NK-92 (cell line): ENCODE results near the gene NELFB.

Experiments
- DNase-seq: peaks from one replicate; lab custom pipeline; 2025; ENCODE audit not compliant: unreplicated experiment; lab: John Stamatoyannopoulos, UW

Gene NELFB

DNA sequence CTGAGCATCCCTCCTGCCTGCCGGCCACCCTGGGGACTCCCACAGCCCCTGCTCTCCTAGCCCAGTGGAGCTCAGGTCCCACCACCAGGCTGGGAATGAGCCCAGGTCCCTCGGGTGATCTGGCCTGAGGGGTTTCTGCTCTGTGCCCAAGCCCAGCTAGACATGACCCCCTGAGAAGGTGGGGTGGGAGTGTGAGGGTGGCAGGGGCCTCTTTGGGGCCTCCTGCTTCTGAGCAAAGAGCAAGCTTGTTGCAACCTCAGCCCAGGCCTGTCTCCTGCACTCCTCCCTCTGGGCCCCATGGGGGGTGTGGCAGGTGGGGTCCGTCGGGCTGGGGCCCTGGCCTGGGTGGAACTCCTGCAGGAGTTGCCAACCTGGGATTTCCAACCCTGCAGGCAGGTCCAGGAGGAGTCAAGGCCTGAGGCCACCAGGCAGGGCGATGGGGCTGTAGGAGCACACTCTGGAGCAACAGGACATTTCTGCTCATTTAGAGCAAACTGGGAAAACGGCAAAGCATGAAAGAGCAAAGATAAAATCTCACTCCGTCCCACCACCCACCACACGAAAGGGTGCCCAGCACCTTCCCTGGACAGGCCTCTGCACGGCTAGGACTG is 58.3 kb downstream of the NELFB start:
- no peak for DNase-seq

DNA sequence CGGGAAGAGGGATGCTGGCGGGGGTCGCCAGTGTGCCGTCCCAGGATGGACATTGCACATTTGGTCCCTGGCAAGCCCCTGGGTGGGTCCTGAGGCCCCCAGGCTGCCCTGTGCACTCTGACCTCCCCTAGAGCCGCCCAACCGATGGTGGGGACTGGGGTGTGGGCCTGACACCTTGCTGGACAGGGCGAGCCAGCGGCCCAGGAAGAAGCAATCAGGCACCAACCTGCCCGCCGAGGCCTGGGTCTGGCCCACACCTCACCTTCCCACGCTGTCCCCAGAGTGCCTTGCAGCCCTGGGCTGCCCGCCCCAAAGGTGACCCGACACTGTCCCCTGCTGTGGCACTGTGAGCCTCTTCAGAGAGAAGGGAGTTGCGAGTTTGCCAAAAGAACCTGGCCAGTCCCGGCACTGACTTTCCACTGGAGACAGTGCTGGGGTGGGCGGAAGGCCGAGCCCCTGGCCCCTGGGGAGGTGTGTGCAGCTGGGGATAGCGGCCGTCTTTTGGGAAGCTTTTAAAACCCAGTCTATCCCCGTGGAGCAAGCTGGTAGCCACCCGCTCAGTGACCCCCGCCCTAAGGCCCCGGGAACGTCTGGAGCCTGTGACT is 58.9 kb downstream of the NELFB start:
- DNase-seq: no peak

DNA sequence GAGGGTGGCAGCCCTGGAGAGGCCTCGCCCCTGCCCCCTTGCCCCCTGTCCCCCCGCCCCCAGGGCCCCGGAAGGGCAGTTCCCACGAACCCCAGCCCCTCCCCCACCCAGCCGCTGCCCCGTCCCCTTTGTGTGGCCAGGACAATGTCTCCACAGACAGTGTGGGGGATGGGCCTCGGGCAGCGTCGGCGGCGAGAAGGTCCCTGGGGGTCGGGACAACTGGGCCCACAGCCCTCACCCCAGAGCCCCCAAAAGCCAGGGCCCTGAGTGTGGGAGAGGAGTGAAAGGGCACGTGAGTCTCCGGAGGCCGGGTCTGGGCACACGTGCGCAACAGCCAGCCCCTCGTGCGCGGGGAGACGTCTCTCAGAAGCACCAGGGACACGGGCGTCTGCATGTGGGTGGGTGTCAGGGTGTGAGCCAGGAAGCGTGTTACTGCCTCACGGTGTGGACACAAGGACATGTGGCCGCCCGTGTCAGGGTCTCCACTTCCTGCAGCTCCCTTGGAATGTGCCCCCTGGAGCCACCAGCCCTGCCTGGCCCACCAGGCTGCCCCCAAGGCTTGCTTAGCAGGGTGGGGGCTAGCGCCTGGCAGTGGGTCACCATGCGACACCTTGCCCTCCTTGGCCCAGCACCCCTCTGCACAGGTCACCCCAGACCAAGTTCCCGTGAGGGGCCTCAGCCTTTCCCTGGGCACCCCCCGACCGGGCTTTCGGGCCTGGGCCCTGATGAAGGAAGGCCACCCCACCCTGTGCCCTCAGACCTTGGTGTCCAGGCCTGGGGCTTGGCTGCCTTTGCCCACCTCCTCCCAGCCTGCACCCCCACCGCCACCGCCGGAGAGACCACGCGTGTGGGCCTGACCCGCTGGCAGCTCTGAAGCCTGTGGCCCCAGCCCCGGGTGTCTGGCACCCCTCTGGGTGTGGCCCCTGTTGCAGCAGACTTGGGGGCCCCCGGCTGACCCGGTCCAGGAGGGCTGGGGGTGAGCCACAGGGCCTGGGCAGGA is 59.7 kb downstream of the NELFB start:
- DNase-seq: no peak

DNA sequence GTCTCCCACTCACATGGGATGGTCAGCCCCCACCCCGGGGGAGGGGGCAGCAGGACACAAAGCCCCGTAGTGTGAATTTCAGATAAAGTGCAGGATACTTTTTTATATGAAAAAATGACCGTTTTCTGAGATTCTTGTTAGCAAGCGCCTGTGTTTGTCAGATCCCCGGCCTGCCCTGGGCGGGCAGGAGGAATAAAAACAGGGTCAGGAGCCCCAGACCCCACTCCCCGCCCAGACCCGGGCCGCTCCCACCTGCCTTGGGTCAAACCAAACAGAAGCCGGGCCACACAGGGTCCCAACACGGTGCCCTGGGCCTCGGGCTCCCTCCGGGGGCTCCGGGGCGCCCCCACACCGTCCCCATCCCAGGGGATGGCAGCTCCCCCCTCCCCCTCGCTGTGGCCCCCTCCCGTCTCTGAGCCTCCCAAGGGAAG is 60.5 kb downstream of the NELFB start:
- no peak for DNase-seq

DNA sequence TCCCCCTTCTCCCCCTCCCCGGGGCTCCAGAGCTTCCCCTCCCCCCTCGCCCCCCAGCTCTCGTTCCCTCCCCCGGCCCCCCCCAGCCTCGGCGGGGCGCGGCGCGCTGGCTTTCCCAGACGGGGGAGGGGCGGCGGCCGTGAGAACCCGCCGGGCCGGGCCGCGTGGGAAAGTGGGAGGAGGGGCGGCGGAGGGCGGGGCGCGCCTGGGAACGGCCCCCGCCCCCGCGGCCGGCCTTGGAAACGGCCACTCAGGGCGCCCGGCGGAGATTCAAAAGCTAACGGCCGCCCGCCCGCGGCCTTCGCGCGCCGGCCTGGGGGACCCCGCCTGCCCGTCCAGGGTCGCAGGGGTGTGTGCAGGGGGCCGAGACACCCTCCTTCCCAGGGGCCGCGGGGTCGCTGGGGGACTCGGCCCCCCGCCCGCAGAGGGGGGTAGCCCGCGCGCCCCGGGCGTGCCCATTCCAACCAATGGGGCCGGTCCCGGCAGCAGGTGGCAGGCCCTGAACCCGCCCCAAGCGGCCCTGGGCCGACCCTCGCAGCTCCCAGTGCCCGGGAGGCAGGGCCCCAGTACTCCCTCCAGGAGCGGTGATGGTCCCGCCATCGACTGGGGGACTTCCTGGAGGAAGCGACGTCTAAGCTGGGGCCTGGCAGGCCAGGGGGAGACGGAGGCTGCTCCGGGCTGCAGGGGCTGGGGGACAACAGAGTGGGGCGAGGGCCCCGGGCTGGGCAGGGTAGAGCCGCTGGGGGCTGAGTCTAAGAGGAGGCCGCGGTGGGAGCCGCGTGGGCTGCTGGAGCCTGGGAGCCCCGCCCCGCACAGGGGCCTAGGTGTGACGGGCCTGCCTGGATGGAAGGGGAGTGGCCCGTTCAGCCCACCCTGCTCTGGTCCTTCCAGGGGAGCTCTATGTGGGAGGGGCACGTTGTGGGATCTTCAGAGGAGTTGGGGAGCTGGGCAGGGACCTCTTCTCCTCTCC is 61.2 kb downstream of the NELFB start:
- no peak for DNase-seq

DNA sequence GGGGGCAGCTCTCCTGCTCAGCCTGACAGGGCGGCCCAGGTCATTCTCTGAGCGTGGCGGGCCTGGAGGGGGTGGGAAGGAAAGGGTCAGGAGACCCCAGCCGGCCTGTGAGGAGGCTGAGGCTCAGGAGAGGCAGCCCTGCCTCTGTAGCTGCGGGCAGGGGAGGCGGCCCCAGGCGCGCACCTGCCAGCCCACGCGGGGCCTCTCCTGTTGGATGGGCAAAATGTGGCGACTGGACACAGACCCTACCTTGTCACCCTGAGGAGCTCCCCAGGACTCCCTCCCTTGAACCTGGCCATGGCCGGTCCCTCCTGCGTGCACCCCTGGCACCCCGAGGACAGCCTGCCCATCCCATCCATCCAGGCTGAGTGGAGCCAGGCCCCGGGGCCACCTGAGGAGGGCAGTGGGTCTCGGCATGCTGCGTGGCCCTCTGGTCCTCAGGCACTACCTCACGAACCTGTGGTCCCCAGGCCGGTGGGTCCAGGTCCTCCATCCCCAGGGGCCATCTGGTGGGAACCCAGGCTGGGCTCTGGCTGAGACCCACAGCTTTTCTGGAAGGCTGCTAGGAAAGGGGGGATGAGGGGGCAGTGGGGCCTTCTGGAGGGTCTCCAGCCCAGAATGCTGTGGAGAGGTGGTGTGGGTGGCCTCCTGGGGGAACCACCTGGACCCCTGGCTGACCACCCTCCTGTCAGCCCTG is 62.0 kb downstream of the NELFB start:
- no peak for DNase-seq

DNA sequence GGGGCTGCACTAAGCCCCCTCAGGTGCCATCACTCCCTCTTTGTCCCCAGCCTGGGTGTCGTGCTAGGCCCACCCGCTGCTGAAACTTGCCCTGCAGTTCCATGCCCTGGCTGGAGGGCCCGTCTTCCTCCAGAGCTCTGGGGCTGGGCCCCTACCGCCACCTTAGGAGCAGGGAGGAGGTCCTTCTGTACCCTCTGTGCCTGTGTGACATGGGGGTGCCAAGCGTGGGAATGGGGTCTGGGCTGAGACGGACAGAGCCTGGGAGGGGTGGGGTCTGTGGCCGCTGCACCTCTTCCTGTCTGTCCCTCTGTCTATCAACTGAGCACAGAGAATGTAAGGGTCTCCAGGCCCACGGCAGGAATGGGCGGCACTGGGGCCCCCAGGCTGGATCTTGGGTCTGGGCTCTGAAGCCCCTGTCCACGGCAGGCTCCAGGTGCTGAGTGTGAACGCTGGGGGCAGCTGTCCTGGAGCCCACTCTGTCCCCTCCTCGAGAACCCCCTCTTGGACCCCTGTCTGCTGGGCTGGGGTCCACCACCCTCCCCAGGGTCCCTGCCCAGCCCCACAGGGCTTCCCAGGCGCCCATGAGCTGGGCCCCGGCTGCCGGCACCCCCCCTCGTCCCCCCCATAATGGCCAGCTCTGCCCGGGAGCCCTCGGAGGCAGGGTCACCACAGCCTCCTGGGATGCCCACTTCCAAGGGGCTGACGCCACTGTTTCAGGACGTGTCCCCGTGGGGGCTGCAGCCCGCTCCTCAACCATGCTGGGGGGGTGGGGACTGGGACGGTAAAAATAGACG is 62.8 kb downstream of the NELFB start:
- no peak for DNase-seq

DNA sequence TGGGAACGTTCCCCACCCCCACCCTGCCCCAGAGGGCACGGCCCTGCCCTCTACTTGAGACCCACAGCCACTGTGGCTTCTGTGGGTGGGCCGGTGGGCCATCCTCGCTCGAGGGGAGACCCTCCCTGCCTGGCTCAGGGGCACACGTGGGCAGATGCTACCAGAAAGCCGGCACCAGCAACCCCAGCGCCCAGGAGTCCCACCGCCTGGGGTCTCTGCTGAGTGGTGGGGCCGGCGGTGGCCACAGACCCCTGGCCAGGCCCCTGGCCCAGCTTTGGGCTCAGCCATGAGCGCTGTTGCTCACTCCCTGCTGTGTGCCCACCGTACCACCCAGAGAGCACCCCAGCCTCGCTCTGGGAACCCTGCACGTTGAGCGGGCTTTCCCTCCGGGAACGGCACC is 63.5 kb downstream of the NELFB start:
- DNase-seq: no peak

DNA sequence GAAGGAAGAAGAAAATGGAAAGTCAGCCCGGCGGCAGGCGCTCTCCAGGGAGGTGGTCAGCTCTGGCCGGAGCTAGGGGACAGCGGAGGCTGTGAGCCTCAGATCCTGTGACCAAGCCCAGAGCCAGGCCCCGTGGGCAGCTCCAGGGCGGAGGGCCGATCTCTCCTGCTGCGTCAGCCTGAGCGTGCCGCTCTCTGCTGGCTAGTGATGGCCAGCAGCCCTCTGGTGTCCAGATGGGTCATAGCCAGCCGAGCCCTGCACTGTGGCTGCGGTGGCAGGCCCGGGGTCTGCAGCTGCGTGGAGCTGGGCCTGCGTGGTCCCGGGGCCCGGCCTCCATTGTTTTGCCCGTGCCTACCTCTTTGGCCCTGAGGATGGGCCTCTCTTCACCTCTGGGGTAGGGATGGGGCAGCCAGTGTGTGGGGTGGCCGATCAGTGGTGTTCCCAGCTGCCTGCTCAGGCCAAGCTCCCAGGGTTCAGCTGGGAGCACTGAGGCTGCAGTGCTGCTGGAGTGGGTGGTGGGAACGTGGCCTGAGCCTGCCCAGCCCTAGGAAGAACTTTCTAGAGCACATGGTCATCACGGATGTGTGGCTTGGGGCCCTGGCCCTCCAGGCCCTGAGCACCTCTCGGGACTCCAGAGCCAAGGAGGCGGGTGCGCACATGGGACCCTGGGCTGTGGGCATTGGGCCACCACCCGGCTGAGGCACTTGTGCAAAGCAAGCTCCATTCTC is 64.0 kb downstream of the NELFB start:
- no peak for DNase-seq

DNA sequence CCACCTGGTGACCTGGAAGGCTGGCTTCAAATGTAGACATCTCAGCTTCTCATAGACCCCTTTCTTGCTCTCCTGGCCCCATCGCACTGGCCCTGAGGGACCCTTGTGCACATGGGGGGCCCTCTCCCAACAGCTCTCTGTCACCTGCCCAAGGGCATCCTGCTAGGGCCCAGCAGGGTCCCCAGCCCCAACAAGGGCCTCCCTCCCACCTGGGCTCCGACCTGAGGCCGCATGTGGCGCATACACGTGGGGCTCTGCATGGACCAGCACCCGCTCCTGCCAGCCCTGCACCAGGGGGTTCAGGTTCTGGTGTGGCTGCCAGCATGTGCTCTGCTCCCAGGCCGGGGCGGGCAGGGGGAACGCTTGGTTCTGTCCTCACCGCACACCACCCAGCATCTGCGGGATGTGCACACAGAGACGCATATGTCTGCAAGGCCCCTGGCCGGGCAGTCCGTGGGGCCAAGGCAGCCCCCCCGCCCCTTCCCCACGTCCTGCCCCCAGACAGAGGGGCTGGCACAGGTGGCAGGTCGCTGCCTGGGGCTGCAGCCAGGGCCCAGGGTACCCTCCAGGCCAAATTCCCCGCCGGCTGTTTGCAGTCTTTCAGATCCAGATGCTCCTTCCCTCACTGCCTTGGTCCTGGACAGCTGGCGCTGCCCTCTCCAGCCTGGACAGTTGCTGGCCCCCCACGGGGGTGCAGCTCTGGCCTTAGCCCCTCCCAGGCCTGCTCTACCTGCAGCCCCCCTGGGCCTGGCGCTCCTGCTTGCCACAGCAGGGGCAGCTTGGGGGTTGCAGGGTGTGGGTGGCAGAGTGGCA is 64.8 kb downstream of the NELFB start:
- no peak for DNase-seq

DNA sequence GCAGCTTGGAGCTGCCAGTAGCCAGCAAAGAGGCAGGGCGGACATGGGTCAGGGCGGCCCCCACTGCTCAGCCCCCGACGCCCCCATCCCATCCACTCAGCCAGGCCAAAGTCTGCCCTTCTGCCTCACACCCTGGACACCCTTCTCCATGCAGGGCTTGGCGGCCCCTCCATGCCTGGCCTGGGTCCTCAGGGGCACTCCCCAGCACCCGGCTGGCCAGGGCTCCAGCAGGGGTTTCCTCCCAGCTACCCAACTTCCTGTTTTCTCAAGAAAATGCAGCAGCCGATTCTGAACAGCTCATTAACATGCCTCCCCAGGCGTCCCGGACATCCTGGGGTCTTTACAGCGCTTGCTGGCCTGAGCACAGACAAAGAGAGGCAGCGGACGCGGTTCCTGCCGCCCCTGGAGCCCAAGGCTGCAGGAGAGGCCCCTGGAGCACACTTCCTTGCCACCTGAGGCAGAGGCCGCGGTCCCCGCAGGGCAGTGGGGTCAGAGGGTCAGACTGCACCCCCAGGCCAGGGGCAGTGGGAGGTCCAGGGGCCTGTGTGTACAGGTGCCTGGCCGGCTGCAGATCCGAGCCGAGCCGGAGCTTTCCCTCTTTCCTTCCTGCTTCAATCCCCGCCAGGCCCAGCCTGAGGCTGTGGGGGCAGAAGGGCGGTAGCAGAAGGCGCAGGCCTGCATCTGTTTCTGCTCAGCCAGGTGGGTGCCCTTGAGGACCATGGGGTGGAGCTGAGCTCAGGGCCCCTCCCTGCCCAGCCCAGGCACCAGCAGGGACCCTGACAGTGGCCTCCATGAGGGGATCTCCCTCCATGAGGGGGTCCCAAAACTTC is 65.6 kb downstream of the NELFB start:
- no peak for DNase-seq

DNA sequence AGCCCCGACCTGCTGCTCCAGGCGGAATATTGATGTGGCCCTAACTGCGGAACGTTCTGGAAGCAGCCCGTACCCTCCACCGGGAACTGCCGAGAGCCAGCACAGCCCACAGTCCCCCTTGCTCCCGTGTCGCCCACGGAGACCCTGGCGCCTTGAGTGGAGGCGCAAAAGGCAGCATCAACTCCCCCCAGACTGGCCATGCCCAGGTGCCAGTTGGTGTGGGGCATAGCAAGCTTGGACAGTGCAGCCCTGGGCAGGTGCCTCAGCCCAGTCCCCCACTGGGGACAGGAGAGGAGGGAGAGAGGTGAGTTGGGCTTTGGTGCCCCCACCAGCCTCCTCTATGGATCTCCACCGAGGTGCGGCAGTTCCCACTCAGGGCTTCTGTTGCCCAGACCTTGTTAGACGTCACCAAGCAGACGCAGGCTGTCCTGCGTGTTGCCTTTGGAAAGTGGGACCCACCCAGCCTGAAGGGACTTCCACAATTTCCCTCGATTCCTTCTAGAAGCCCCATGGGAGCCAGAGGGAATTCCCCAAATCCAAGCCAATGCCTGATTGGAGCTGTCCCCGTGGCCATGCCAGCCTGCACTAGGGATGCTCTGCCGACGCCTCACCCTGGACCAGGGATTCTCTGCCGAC is 66.7 kb downstream of the NELFB start:
- no peak for DNase-seq
